ENCODE data around the gene RBM28. TPM values are rescaled to one million over a fixed set of nuclear protein-coding genes. Genes with fewer than 3 reads are reported as not detected.

Gene RBM28
- polyA plus RNA-seq, 1 donor (not counting 4 experiments of a cell fraction or from before 2014, with no cell fraction given) = 36.4 TPM

DNA sequence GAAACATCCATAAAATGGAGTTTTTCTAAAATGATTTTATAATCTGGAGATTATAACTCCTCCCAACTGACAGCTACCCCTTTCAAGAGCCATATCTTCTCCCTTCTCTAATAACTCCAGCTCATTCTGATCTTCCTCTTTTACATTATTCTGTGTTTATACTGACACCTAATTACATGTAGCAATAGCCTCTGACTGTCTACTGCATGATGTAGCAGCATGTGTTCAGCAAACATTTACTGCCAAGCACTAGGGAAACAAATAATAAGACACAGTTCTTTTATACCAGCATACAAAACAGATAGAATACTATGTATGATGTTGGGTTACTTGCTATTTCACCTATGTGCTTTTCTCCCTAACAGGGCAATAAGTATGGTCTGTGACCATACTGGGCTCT is 20.7 kb downstream of the RBM28 start:
- Histone ChIP-seq H3K9me3 (ENCODE audit: control insufficient read depth, low read depth, low read length) (no peaks in the 10 kb centered on the region), H3K9me1 (ENCODE audit: control insufficient read depth, extremely low read depth, insufficient read depth, low read length) (no peaks in the 10 kb centered on the region), H3K9ac (ENCODE audit: control insufficient read depth, extremely low read depth, insufficient read depth, low read length) (no peak overlapping the region), H3K4me2 (ENCODE audit: control insufficient read depth, extremely low read depth, insufficient read depth, low read depth, low read length) (no peak overlapping the region), H3K27ac (ENCODE audit: control insufficient read depth, insufficient read depth, low read length) (no peak overlapping the region), H4K20me1 (ENCODE audit: control insufficient read depth, extremely low read depth, insufficient read depth, low read length) (no peaks in the 10 kb centered on the region), H3K4me3 (ENCODE audit: control insufficient read depth in 2 of 3, extremely low read depth in 1 of 3, insufficient read depth in 2 of 3, low read depth in 1 of 3, low read length in 3 of 3) (no peak overlapping the region), H3K27me3 (ENCODE audit: control insufficient read depth, extremely low read depth, insufficient read depth, low read length) (no peaks in the 10 kb centered on the region), H3K36me3 (ENCODE audit: control insufficient read depth in 2 of 2, extremely low read depth in 1 of 2, insufficient read depth in 2 of 2, low read length in 2 of 2) (peaks cover 35 to 43% of the 10 kb centered on the region in 2 experiments), H2AFZ (ENCODE audit: control insufficient read depth, low read length) (no peak overlapping the region), H3K79me2 (ENCODE audit: control insufficient read depth, insufficient read depth, low read length) (no peaks in the 10 kb centered on the region), H3K4me1 (ENCODE audit: control insufficient read depth, extremely low read depth, insufficient read depth, low read length) (no peaks in the 10 kb centered on the region)
- dilution Hi-C loops (cut with MboI; ENCODE audit: extremely low pct_ligation_motif_present, low sequenced_read_pairs) = no loop called here
- TF ChIP-seq CTCF (optimal IDR thresholded peaks at IDR 0.05 in 1 of 3, IDR thresholded peaks at IDR 0.05 in 1 of 3, conservative IDR thresholded peaks at IDR 0.05 in 1 of 3; ENCODE audit: extremely low read depth in 1 of 3, insufficient read depth in 2 of 3, low read length in 3 of 3) (no peak), EZH2 (IDR thresholded peaks at IDR 0.05; ENCODE audit: low read length) (no peak)
- DNase-seq (ENCODE audit: low read depth, low spot score) (no peak), FAIRE-seq (no peak)

DNA sequence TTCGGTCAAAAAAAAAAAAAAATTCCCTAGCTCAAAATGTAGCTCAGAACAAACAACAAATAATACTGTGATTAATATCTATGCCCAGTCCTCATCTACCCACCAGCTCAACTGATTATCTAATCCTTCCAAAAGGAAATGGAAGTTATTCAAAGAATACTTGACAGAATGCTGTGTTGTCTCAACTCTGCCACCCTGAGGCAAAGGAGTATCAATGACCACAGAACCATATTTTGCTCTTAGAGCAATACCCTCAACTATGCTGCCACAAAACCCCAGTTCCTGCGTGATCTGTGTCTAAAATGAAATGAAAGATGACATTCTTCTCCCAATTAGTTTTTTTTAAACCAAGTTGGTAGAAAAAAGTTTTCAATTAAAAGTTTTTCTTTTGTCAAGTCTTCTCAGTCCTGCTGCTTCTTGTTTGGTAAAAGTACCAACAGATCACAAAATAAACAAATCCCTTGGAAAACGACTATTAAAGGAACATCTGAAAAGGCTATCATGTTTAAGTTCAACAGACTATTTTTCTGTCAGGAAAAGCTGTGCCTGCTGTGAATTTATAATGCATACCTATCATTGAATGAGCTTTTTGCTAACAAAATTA is 21.6 kb downstream of the RBM28 start:
- Histone ChIP-seq H3K27me3 (ENCODE audit: control insufficient read depth, extremely low read depth, insufficient read depth, low read length) (no peaks in the 10 kb centered on the region), H3K79me2 (ENCODE audit: control insufficient read depth, insufficient read depth, low read length) (no peaks in the 10 kb centered on the region), H3K4me1 (ENCODE audit: control insufficient read depth, extremely low read depth, insufficient read depth, low read length) (no peaks in the 10 kb centered on the region), H3K9ac (ENCODE audit: control insufficient read depth, extremely low read depth, insufficient read depth, low read length) (no peak overlapping the region), H3K9me3 (ENCODE audit: control insufficient read depth, low read depth, low read length) (no peaks in the 10 kb centered on the region), H3K36me3 (ENCODE audit: control insufficient read depth in 2 of 2, extremely low read depth in 1 of 2, insufficient read depth in 2 of 2, low read length in 2 of 2) (peaks cover 37 to 41% of the 10 kb centered on the region in 2 experiments), H3K4me3 (ENCODE audit: control insufficient read depth in 2 of 3, extremely low read depth in 1 of 3, insufficient read depth in 2 of 3, low read depth in 1 of 3, low read length in 3 of 3) (no peak overlapping the region), H3K4me2 (ENCODE audit: control insufficient read depth, extremely low read depth, insufficient read depth, low read depth, low read length) (no peak overlapping the region), H4K20me1 (ENCODE audit: control insufficient read depth, extremely low read depth, insufficient read depth, low read length) (no peaks in the 10 kb centered on the region), H3K27ac (ENCODE audit: control insufficient read depth, insufficient read depth, low read length) (no peak overlapping the region), H3K9me1 (ENCODE audit: control insufficient read depth, extremely low read depth, insufficient read depth, low read length) (no peaks in the 10 kb centered on the region), H2AFZ (ENCODE audit: control insufficient read depth, low read length) (no peak overlapping the region)
- TF ChIP-seq CTCF (optimal IDR thresholded peaks at IDR 0.05 in 1 of 3, IDR thresholded peaks at IDR 0.05 in 1 of 3, conservative IDR thresholded peaks at IDR 0.05 in 1 of 3; ENCODE audit: extremely low read depth in 1 of 3, insufficient read depth in 2 of 3, low read length in 3 of 3) (peak; percentile 25 to 57 (median 40)), EZH2 (IDR thresholded peaks at IDR 0.05; ENCODE audit: low read length) (no peak)
- FAIRE-seq = no peak
- no peak for DNase-seq (ENCODE audit: low read depth, low spot score)
- dilution Hi-C loops (cut with MboI; ENCODE audit: extremely low pct_ligation_motif_present, low sequenced_read_pairs) = no loop called here

Data from keratinocyte (primary cell).